Lung microvascular endothelial cell (primary cell): ENCODE results near the gene MORC1. TPM values are rescaled to one million over a fixed set of nuclear protein-coding genes. Genes with fewer than 3 reads are reported as not detected.

Experiments used
- DNase-seq, 2 donors: peaks; one replicate each; pipeline versions ENCODE4 v3.0.0 to v3.0.0-alpha.2; 2010; ENCODE audit warnings: low read depth in 2 of 2
- total RNA-seq: library from RNA; depleted of rRNA; stranded (reverse); fragments of >200 nt; gene quantifications from 2 replicates; pipeline ENCODE4 v1.2.1, GENCODE V29; 2014

MORC1 gene
- total RNA-seq, 1 donor from 2014 or later, result not detected

DNA sequence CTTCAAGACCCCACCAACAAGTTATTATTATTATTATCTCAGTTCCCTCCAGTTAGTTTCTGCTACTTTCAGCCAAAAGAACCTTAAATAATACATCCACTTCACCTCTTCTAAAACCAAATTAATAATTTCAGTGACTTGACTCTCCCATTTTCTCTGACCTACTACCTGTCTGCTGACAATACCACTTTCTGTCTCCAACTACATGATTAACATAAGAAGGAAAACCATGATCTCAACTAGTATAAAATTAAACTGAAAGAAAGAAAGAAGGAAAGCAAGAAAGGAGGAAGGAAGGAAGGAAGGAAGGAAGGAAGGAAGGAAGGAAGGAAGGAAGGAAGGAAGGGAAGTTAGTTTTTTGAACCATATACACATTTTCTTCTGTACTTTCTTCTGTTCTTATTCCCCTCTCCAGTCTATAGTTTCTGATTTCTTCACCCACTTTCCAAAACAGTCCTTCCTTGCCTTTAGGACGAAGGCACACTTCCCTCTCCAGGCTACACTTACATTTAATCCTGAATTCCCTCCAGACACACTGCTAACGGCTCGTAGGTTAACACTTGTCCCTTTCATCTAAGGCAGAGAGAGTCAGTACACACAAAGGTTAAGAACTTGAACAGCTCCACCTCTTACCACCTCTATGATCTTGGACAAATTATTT, 84.8 kb downstream of the MORC1 start:
- DNase-seq, result no peak

DNA sequence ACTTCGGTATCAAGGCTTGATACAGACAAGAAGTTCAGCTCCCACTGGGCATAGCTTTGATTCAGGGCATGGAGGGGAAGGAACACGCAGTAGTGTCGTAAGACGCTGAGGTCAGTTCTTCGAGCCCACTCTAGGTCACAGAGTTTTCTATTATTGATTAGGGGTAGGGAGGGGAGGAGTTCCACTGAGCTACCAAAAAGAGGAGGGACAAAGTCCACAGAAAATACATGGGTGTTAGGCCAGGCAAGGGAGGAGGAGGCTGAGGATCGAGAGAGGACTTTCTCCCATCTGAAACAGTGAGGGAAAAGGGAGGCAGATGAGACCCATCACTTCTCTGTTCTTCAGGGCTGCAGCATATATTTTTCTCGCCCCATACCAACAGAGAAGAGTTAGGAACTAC, 89.2 kb downstream of the MORC1 start:
- no peak for DNase-seq

DNA sequence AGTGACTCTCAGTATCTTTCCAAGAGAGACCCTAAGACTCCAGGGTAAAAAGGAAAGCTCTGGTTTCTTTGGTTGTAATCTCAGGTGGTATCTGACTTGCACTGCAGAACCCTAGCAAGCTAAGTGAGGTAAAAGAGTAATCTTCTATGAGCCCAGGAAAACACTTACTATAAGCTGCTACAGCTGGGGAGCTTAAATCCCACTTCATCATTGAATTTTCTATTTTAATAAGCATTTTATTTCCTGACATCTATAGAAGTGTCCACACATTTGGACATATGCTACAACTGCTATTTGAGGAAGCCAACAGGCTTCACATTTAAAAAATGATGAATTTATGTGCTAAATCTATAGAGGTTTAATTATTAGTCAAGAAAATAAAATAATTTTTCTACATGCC, 91.1 kb downstream of the MORC1 start:
- DNase-seq, result no peak

DNA sequence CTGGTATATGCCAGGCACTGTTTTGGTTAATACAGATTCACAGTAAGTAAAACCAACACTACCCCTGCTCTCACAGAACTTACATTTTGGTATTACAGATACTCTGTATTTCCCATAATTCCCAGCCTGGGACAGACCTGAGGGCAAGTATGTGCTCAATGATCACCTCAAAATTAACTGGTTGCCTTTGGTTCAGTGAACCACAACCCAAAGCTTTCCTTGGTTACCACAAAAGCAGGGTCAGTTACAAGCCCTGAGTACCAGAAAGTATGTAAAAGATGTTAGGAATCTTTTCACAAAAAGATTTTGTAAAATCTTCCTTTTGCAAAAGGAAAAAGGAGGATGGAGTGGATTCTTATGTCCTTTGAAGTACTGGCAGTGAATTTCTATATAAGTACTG, 92.0 kb downstream of the MORC1 start:
- no peak for DNase-seq

DNA sequence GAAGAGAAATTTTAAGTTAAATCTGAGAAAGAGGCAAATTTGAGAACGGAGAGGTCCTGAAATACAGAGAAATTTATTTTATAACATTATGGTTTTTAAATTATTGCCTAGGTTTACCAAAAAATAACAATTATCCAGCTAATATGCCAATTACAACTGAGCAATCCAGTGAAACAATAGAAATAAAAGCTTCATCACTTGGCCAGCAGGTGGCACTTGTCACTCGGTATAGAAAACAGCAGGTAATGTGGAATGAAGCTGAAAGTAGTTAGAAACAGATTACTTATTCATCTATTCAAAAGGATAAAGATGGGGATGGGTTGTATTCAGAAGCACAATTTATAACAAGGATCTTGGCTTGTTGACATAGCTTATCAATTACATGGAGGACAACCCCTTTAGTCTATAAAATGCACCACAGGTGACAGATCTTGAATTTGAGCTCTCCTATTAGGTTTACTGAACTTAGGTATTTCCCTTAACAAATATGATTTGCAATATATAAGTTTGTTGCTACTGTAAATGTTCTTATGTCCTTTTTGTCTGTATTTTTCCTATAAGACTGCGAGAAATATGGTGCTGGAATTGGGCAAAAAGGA, 94.2 kb downstream of the MORC1 start:
- peak; percentile 54 to 69 for DNase-seq

DNA sequence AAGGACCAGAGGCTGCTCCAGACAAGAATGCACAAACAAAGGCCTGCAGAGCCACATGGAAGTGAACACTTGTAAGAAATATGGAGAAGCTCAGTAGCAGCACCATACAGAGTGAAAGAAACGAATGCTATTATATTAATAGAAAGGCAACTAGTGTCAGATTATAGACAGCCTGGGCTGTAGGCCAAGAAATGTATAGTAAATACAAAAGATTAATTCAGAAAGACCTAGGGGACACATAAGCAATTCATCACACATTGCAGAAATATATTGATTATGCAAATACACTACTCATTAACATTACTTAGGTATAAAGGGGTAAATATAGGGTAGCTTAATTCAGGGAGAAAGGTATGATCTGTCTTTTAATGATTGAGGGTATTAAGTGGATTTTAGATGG, 94.8 kb downstream of the MORC1 start:
- DNase-seq, result no peak

DNA sequence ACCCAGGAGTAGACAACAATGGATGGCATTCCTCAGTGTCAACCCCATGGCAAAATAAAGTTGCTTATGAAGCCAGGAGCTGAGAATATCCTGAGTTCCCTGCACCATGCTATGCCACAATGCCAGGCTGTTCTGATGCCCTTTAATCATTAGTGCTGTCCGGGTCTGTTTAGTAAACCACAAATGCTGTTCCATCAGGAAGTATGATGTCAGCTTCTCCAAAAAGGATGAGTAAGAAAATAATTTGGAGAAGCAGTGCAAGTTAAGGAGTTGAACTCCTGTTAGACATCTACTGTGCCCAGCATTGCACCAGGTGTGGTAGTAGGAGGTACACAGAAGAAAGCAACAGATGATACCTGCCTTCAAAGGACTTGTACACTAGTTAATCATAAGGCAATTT, 96.4 kb downstream of the MORC1 start:
- no peak for DNase-seq

DNA sequence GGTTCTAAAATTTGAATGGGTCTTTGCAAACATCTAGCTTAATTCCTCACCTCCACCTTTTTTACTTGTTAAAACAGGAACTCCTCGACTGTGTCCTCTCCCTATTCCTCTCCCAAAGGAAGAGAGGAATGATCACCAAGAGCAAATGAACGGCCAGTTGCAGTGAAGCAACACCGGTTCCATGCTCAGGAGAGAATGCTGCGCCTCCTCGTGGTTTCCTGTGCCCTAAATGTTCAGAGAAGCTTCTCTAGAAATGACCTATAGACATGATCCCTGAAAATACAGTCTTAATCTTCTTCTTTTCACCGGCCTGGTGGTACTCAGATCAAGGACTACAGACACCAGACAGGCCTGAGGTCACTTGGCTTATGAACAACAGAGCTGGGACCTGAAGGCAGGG, 99.1 kb downstream of the MORC1 start:
- peak in 1 of 2 donors; percentile 1 for DNase-seq

DNA sequence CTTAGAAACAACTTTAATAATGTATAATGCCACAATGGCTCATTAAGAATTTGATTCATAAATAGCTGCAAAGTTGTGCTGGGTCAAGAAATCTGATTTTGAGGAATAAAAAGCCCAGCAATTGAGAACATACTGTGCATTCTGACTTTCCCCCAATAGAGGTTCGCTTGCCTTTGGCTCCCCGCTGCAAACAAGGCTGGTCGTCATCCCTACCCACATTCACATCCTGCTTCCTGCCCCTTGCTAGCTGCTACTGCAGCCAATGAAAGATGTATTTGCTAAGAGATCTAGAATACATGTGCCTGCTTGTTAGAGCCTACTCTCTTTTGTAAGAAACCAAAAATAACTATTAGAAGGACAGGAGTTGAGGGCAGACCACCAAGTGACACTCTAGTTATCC, 112.5 kb downstream of the MORC1 start:
- DNase-seq, result no peak

DNA sequence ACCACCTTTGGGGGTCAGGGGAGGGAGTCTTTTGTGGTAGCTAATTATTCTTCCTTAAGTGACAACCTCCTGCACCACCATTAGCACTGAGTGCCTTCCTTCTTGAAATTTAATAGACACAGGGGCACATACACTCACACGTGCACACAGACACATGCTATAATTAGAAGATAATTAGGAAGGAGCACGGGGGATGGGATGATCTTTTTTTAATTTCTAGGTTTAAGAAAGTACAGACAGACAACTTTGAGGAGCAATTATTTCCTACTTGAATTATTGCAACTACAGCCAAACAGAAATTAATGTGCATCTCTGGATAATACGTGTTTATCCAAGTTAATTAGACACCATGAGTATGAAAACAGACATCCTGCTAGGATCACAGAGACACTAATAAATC, 119.5 kb downstream of the MORC1 start:
- DNase-seq, result no peak

DNA sequence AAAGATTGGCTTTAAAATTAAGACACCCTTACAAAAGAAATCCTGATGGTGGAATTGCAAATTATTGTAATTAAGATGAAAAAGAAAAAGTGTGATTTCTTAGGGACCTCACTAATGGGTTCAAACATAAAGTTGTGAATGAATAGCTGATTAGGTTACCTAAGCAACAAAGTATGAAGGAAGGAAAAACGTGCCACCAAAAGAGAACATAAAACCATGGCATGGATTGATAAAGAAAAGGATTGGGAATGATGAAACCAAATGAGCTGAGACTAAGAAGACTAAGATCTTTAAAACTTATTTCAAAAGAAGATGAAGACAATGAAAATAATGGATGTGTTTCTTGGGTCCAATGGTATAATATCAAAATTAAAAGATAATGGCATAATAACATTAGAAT, 132.1 kb downstream of the MORC1 start:
- no peak for DNase-seq

DNA sequence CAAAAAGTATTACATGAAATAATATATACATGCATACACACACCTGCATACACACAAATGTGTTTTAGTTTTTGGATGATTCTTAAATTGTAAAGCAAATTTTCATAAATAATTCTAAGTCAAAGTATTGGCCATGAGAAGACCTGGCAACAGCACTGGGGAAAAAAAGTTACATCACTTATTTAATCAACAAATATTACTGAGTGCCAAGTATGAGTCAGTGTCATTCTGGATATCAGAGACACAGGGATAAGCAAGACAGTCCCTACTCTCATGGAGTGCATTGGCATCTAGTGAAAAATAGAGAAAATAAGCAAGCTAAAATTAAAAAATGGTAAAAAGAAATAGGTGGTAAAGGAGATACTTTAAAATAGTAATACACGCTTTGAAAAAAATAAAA, 134.9 kb downstream of the MORC1 start:
- DNase-seq, result no peak

DNA sequence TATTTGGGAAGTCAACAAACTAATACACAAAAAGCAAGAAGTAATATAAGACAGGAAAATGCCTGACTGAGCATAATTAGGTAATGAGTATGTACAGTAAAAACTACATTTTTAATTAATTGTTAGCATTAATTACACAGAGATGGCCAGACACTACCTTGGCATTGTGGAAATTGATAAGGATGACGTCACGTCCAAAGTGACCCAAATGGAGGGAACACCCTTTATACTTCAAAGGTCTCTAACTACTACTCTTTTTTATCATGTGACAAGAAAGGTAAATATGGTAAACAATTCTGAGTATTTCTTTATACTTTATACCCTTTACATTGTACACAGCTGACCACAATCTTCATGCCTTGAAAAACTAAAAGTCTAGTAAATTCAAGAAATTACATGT, 141.9 kb downstream of the MORC1 start:
- DNase-seq, result no peak

DNA sequence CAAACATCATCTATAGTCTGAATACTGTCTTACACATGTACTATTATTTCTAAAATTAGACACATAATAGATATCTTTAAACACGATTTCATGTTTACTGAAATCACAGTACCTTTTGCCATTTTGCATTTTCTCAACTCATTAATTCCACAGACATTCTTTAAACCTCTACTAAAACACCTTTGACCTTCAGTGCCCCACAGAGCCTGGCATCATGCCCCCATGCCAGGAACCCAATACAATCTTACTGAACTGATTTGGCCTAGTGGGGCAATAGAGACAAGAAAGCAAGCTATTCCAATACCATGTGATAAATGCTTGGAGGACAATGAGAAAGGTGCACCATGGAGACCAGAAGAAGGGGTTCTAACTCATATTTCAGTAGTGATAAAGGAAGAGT, 144.9 kb downstream of the MORC1 start:
- no peak for DNase-seq

DNA sequence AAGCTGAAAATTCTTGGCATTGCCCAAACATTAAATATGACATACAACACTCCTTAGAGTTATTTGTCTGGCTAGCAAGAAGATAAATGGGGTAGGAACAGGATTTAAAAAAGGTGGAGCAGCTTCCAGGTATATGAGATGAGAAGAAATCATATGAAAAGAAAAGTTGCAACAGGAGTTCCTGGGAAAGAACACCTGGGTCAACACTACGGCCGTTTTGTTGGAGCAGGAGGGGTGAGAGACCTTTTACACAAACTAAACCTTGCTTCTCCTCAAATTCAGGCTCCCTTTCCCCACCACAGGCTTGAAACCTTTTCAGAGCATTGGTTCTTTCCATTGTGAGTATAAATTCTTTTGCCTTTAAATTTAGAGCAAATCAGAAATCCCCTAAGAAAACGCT, 145.5 kb downstream of the MORC1 start:
- DNase-seq, result no peak

DNA sequence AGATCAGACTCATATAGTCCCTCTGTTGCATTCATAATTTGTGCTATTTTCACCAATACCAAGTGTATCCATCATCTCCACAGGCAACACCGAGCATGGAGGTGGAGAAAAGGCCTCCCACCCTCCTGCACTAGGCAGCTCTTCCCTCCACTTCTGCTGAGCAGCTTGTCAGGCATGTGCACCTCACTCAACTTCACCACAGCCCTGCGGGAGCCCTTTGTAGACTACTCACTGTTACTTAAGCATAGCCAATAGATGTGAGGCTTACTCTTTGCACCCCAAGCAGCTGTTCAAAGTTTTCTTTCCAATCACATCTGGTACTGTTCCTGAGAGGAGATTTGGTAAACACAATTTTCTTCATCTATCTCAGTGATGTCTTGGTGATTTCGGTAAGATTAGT, 147.4 kb downstream of the MORC1 start:
- no peak for DNase-seq

DNA sequence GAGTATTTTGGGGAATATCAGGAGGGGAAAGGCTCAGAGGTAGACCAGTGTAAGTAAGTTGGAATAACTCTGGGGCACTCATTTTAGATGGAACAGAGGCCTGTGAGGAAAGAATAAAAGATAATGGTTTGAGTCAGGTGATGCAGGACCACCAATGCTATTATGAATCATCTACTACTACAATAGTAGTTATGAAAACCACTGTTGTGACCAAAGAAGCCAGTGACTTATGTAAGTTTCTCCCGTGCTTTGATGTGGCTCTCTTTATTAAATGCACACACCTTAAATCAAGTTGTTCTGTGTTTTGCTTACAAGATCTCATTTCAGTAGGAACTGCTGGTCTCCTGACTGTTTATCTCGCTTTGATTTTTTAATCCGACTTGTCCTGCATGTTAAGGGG, 151.2 kb downstream of the MORC1 start:
- no peak for DNase-seq

DNA sequence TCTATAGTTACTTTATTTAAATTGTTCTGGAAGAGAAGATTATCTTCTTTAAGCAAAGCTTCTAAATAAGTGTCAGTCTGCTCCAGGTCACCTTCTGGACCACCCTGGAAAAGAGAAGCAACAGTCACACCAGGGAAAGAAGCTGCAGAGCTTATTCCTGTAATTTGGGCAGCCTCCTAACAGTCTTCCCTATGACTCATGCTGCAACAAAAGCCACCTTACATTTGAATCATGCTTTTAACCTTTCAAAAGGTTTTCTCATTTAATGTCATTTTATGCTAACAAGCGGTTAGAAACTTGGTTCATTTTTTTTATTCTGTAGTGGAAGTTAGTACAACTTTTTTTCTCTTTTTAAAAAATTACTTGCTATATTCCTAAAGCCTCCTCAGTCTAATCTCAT, 158.9 kb downstream of the MORC1 start:
- no peak for DNase-seq

DNA sequence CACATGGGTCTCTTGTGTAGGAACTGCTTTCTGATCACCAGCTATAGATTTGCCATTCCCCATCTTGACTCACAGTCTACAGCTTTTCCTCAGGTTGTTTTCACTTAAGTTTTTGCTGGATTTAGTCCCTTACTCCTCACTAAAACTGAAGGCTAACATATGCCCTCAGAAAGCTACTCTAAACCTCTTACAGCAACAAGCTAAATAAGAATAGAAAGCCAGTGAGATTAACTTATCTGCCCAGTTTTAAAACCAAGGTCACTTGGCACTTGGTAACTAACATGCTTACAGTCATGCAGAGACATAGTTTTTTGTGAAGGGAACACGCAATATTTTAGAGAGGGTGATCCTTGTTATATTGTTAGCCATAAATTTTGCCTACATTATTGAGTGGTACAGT, 164.2 kb downstream of the MORC1 start, which contains the start of gene GUCA1C:
Gene GUCA1C, minus strand, starts transcription at position 180 of the 400 bp plus-strand sequence. Its CDS starts 117 bp downstream, at position 63.
- no peak for DNase-seq

DNA sequence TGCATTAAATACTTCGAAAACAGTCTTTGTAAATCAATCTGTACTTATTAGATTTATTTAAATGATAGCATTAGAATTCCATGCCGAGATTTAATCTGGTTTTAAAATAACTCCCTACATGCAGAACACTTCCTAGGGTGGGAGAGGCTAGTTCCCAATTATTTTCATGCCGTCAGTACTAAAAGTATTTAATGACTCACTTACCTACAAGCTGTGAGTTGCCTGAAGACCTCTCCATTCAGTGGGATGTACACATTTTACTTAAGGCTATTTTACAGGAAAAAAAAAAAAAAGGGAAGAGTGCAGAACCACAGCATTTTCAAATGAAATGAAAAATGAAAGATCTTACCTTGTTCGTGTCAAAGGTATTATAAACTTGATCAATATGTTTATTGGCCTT, 164.7 kb downstream of the MORC1 start:
- no peak for DNase-seq

DNA sequence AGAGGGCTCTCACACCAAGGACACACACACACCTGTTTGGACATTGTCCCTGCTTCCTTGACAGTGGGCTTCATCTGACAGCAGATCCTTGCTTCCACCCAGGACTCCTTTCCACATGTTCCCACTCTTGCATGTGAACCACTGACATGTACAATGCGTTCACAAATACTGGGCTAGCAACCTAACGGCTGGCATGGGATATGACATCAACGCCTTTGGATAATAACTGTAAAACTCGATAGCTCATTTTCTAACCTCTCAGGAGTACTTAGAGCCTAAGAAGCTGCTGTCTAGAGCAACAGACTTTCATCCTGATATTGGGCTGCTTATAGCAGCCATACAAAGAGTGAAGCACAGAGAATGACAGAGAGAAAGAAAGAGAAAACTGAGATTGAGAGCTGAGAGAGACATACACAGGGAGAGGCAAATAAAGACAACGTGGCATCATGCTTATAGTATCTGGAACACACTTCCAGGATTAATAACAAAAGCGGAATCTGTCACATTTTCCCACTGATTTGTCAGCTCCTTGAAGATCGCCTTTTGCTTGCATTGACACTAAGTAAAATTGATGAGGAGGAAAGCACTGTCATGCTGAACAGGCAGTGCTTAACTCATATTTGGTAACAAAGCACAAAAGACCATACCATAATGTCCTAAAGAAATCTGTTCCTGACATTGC, 166.0 kb downstream of the MORC1 start:
- no peak for DNase-seq

DNA sequence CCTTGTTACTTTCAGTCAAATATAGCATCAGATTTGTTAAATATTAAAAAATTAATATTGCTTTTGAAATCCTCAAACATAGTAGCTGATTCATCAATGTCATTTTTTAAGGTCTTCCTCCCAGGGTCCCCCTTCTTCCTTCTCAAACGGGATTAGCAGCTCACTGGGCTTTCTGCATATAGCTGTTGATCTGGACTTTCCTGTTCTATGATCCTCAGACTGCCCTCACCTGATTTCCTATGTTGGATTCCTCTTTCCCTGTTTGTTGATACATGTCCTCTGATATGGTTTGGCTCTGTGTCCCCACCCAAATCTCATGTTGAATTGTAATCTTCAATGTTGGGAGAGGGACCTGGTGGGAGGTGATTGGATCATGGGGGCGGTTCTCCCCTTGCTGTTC, 170.1 kb downstream of the MORC1 start:
- no peak for DNase-seq
